HG03025 (cell line): Measurements from ENCODE around the gene ZBTB8B.
"Not testable (repeated sequence)": the region's sequence is repeated elsewhere in the genome, so short reads cannot be mapped to it uniquely, and the experiment has no call there.

Source experiments
- ATAC-seq: cut with Tn5 transposase; IDR thresholded peaks from one replicate; pipeline ENCODE4 v1.9.1; 2021; ENCODE audit warnings: mild to moderate bottlenecking, moderate library complexity; ENCODE audit not compliant: unreplicated experiment, low FRiP score

ZBTB8B gene

GRCh38 chr1:32464716-32465577 lies at the start of gene ZBTB8B:
Gene ZBTB8B, plus strand, starts transcription at chr1:32465072. Its CDS starts 5,553 bp downstream, at chr1:32470625.
- no peak for ATAC-seq

GRCh38 chr1:32421775-32422174 lies 43.1 kb upstream of the ZBTB8B start:
- ATAC-seq = no peak

GRCh38 chr1:32426489-32427255 lies 38.2 kb upstream of the ZBTB8B start:
- no peak for ATAC-seq

GRCh38 chr1:32427264-32427963 lies 37.5 kb upstream of the ZBTB8B start:
- no peak for ATAC-seq

DNA sequence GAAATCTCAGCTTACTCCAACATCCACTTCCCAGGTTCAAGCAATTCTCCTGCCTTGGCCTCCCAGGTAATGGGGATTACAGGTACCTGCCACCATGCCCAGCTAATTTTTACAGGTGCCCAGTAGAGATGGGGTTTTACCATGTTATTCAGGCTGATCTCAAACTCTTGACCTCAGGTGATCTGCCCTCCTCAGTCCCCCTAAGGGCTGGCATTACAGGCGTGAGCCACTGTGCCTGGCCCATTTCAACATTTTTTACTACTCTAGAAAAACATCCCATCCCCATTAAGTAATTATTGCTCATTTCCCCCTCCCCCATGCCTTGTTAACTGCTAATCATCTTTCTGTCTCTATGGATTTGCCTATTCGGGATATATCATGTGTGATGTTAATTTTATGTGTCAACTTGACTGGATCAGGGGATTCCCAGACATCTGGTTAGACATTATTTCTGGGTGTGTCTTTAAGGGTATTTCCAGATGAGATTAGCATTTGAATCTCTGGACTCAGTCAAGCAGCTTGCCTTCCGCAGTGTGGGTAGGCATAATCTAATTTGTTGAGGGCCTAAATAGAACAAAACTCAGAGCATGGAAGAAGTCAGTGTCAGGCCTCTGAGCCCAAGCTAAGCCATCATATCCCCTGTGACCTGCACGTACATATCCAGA lies 33.0 kb upstream of the ZBTB8B start:
- no peak for ATAC-seq

- no peak for ATAC-seq
These were observed 26.7 kb upstream of the ZBTB8B start for GRCh38 chr1:32438136-32438535.

DNA sequence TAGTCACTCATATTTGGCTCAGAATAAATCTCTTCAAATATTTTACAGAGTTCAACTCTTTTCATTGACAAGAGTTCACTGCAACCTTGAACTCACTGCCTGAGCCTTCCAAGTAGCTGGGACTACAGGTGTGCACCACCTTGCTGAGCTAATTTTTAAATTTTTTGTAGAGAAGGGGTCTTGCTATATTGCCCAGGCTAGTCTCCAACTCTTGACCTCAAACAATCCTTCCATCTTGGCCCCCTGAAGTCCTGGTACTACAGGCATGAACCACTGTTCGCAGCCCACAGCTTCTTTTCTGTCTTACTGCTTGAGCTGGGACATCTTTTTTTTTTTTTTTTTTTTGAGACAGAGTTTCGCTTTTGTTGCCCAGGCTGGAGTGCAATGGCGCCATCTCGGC lies 26.1 kb upstream of the ZBTB8B start:
- not testable (repeated sequence) for ATAC-seq

- not testable (repeated sequence) for ATAC-seq
These were observed 23.4 kb upstream of the ZBTB8B start for GRCh38 chr1:32441467-32441866.

DNA sequence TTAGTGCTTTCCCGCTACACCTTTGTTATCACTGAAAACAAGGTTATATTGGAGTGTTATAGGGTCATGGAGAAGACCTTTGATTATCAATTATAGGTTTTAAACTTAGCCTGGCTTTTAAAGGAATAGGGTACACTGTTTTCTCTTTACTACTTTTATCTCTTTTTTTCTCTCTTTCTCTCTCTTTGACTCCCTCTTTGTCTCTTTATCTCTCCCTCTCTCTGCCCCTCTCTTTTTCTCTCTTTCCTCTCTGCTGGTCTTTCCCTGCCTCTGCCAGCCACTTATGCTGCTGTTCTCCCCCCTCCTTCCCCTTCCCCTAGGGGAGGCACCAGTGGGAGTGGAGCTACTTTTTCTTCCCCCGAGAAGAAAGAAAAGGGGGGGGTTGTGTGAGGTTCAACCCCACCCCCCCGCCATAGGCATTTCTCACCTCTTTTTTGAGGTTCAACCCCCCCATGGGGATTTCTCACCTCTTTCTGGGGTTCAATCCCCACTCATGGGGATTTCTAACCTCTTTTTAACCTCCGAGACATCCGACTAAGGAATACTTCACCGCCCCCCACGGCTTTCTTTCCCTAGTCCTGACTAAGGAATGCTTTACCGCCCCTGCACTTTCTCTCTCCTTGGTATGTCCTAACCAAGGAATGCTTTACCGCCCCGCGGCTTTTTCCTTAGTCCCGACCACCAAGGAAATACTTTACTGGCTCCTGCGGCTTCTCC lies 17.2 kb upstream of the ZBTB8B start:
- ATAC-seq = no peak

DNA sequence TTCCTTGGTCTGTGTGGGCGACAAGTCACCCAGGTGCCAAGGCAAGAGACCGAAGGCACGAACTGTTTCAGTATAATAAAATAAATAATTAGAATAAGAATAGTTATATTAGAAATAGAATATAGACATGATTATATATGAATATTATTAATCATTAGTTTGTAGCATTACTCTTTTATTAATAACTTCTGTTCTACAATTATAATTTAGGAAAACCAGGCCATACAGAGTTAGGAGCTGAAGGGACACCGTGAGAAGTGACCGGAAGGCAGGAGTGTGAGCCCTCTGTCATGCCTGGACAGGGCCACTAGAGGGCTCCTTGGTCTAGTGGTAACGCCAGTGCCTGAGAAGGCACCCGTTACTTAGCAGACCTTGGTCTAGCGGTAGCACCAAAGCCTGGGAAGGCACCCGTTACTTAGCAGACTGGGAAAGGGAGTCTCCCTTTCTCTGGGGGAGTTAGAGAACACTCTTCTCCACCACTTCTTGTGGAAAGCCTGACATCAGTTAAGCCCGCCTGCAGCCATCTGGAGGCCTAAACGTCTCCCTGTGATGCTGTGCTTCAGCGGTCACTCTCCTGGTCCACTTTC lies 16.6 kb upstream of the ZBTB8B start:
- ATAC-seq = not testable (repeated sequence)

- ATAC-seq = no peak
These were observed 16.0 kb upstream of the ZBTB8B start for GRCh38 chr1:32448773-32449456.

DNA sequence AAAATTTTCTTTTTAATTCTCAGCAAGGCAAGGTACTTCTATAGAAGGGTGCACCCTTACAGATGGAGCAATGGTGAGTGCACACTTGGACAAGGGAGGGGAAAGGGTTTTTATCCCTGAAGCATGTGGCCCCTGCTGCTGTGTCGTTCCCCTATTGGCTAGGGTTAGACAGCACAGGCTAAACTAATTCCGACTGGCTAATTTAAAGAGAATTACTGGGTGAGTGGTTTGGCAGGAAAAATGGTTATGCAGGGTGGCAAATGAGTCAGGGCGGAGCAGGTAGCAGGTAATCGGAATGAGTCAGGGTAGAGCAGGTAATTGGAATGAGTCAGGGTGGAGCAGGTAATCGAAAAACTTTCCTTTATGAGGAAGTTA lies 15.4 kb upstream of the ZBTB8B start:
- ATAC-seq = not testable (repeated sequence)

- ATAC-seq = no peak
These were observed 10.1 kb upstream of the ZBTB8B start for GRCh38 chr1:32454726-32455125.

DNA sequence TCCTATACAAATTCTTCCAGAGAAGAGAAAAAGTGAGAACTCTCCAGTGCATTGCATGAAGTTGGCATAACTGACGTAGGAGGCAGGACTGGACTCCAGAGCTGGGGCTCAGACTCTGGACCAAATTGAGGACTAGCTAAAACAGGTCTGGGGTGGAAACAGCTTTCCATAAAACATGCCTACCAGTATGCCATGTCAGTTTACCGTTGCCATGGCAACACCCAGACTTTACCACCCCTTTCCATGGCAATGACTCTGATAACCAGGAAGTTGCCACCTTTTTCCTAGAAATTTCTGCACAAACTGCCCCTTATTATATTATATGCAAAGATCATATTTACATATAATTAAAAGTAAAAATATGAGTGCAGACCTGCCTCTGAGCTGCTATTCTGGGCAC lies 8.9 kb upstream of the ZBTB8B start:
- ATAC-seq = no peak

GRCh38 chr1:32458798-32459197 lies 6.1 kb upstream of the ZBTB8B start:
- not testable (repeated sequence) for ATAC-seq

DNA sequence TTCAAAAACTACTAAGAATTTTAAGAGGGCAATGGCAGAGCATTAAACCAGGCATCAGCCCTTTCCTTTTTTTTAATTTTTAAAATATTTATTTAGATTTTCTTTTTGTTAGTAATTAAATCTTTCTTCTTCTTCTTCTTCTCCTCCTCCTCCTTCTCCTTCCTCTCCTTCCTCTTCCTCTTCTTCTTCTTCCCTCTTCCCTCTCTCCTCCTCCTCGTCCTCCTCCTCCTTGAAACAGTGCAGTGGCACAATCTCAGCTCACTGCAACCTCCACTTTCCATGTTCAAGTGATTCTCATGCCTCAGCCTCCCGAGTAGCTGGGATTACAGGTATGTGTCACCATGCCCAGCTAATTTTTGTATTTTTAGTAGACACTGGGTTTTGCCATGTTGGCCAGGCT lies 1.9 kb upstream of the ZBTB8B start:
- ATAC-seq = not testable (repeated sequence)

- ATAC-seq = no peak
These were observed 619 bp upstream of the ZBTB8B start for GRCh38 chr1:32464191-32464715.

GRCh38 chr1:32465578-32465933 lies 684 bp downstream of the ZBTB8B start:
- no peak for ATAC-seq

GRCh38 chr1:32466761-32467160 lies 1.9 kb downstream of the ZBTB8B start:
- no peak for ATAC-seq
